HCT116 (cell line): Measurements from ENCODE around the gene SDC1. TPM values are rescaled to one million over a fixed set of nuclear protein-coding genes. Genes with fewer than 3 reads are reported as not detected.

ENCODE experiments used
- ATAC-seq: fragments of 200-7000 bp; cut with Tn5 transposase; 2 replicates; pipeline ENCODE4 v1.9.1; 2020; ENCODE audit warnings: mild to moderate bottlenecking, moderate library complexity
- BruUV-seq: library from RNA; stranded (reverse); fragments of 400-500 nt; replicated peaks from 2 replicates; lab custom pipeline; 2021; lab: Mats Ljungman, UMichigan
- CTCF ChIA-PET: fragments of 300-600 bp; sonication (Branson Sonifier 250); formaldehyde crosslinking; loops from one replicate; lab custom pipeline; 2021; ENCODE audit warnings: antibody characterized with exemption; lab: Charles Lee
- POLR2A ChIA-PET: fragments of 300-600, 350-600 bp; sonication (Branson Sonifier 250); formaldehyde crosslinking; loops from one replicate; lab custom pipeline; 2021; ENCODE audit warnings: antibody characterized with exemption; lab: Charles Lee
- RAD21 ChIA-PET, 2 experiments: fragments of 300-600 bp; sonication (Branson Sonifier 250); formaldehyde crosslinking; loops; one replicate each; lab custom pipeline; 2023; ENCODE audit warnings: low total read pairs in 2 of 2; ENCODE audit not compliant: uncharacterized antibody in 2 of 2, unreplicated experiment in 2 of 2, low non-redundant PET in 1 of 2; lab: Charles Lee
- DNase-seq: peaks from one replicate; pipeline ENCODE4 v3.0.0-alpha.2; 2010; ENCODE audit warnings: low read depth, low spot score
- H2AFZ ChIP-seq: fragments of 200-600 bp; shearing (Covaris generic), sonication (generic); 2 replicates; pipeline ENCODE4 v1.6.1; 2017; ENCODE audit warnings: low read depth, mixed run types, mixed read lengths, antibody characterized with exemption, low read length; ENCODE audit not compliant: poor library complexity, severe bottlenecking
- H3K27ac ChIP-seq: 2 replicates; pipeline ENCODE4 v1.5.1; 2012; ENCODE audit warnings: low read depth, low read length
- H3K27me3 ChIP-seq: fragments of 200-600 bp; sonication (generic); 2 replicates; pipeline ENCODE4 v1.6.1; 2016; ENCODE audit warnings: mixed run types, low read length, mixed read lengths; ENCODE audit not compliant: insufficient read depth
- H3K36me3 ChIP-seq, 2 experiments: fragments of 200-500 bp in 1 of 2; fragments of 200-600 bp in 1 of 2; sonication (Bioruptor generic) in 1 of 2; sonication (generic) in 1 of 2; 2 replicates each; pipeline versions ENCODE4 v1.5.1 to v1.6.1; 2014 to 2016; ENCODE audit warnings: low read length in 2 of 2, inconsistent platforms in 1 of 2, mixed read lengths in 1 of 2, mixed run types in 1 of 2; ENCODE audit not compliant: insufficient read depth in 2 of 2, control insufficient read depth in 1 of 2
- H3K4me1 ChIP-seq, 2 experiments: fragments of 200-600 bp in 1 of 2; sonication (generic) in 1 of 2; 2 replicates each; pipeline versions ENCODE4 v1.5.1 to v1.6.1; 2012 to 2017; ENCODE audit warnings: low read length in 2 of 2, inconsistent platforms in 1 of 2, mild to moderate bottlenecking in 1 of 2, mixed read lengths in 1 of 2, mixed run types in 1 of 2, moderate library complexity in 1 of 2; ENCODE audit not compliant: insufficient read depth in 2 of 2, control insufficient read depth in 1 of 2
- H3K4me2 ChIP-seq: fragments of 200-600 bp; sonication (generic); 2 replicates; pipeline ENCODE4 v1.6.1; 2017; ENCODE audit warnings: mixed run types, low read length, mixed read lengths
- H3K4me3 ChIP-seq, 2 experiments: fragments of 200-600 bp in 1 of 2; sonication (generic) in 1 of 2; replicated peaks in 1 of 2; 2 replicates each; pipeline ENCODE4 v1.5.1; 2011 to 2016; ENCODE audit warnings: low read length in 2 of 2, control low read depth in 1 of 2, low read depth in 1 of 2, mild to moderate bottlenecking in 1 of 2, mixed read lengths in 1 of 2, mixed run types in 1 of 2
- H3K79me2 ChIP-seq: fragments of 200-600 bp; sonication (generic); 2 replicates; pipeline ENCODE4 v1.6.1; 2017; ENCODE audit warnings: mild to moderate bottlenecking, mixed run types, low read length, moderate library complexity, mixed read lengths; ENCODE audit not compliant: insufficient read depth
- H3K9ac ChIP-seq: fragments of 200-600 bp; sonication (generic); 2 replicates; pipeline ENCODE4 v1.6.1; 2016; ENCODE audit warnings: low read length, mixed read lengths
- H3K9me2 ChIP-seq: fragments of 200-600 bp; sonication (generic), shearing (Covaris generic); 2 replicates; pipeline ENCODE4 v1.6.1; 2017; ENCODE audit warnings: mixed run types, mild to moderate bottlenecking, moderate library complexity; ENCODE audit not compliant: insufficient read depth
- H3K9me3 ChIP-seq, 2 experiments: fragments of 200-500 bp in 1 of 2; fragments of 200-600 bp in 1 of 2; sonication (Bioruptor generic) in 1 of 2; sonication (generic) in 1 of 2; 2 replicates each; pipeline ENCODE4 v1.6.1; 2014 to 2017; ENCODE audit warnings: low read length in 2 of 2, mixed read lengths in 2 of 2, inconsistent platforms in 1 of 2, low read depth in 1 of 2, mild to moderate bottlenecking in 1 of 2, mixed run types in 1 of 2, moderate library complexity in 1 of 2; ENCODE audit not compliant: control insufficient read depth in 1 of 2, insufficient read depth in 1 of 2
- H4K20me1 ChIP-seq: fragments of 200-600 bp; sonication (generic), shearing (Covaris generic); 2 replicates; pipeline ENCODE4 v1.6.1; 2017; ENCODE audit warnings: mixed run types, mild to moderate bottlenecking, moderate library complexity; ENCODE audit not compliant: insufficient read depth
- CBX3 ChIP-seq: IDR thresholded peaks from 2 replicates; pipeline ENCODE4 v1.6.1; 2012; ENCODE audit warnings: low read depth
- CEBPB ChIP-seq: IDR thresholded peaks from 2 replicates; pipeline ENCODE4 v1.6.1; 2012; ENCODE audit warnings: low read depth
- EGR1 ChIP-seq: IDR thresholded peaks from 2 replicates; pipeline ENCODE4 v1.6.1; 2012; ENCODE audit warnings: low read depth
- EZH2 ChIP-seq: fragments of 200-600 bp; sonication (generic); IDR thresholded peaks from 2 replicates; pipeline ENCODE4 v1.6.1; 2017; ENCODE audit warnings: antibody characterized with exemption, mixed run types
- EZH2phosphoT487 ChIP-seq: fragments of 200-600 bp; IDR thresholded peaks from 2 replicates; pipeline ENCODE4 v1.6.1; 2018; ENCODE audit warnings: antibody characterized with exemption, borderline replicate concordance
- FOSL1 ChIP-seq: IDR thresholded peaks from 2 replicates; pipeline ENCODE4 v1.6.1; 2012; ENCODE audit warnings: low read depth
- JUND ChIP-seq: IDR thresholded peaks from 2 replicates; pipeline ENCODE4 v1.6.1; 2012
- POLR2A ChIP-seq: IDR thresholded peaks from 2 replicates; pipeline ENCODE4 v1.7.0; 2011; ENCODE audit warnings: borderline replicate concordance; ENCODE audit not compliant: insufficient read depth, insufficient read length; ENCODE audit errors: extremely low read depth
- POLR2AphosphoS5 ChIP-seq: IDR thresholded peaks from 2 replicates; pipeline ENCODE4 v1.6.1; 2011; ENCODE audit warnings: mild to moderate bottlenecking, low read depth, low read length, moderate library complexity
- SIN3A ChIP-seq: IDR thresholded peaks from 2 replicates; pipeline ENCODE4 v1.6.1; 2012; ENCODE audit warnings: low read depth
- SP1 ChIP-seq: IDR thresholded peaks from 2 replicates; pipeline ENCODE4 v1.6.1; 2012; ENCODE audit warnings: low read depth
- SRF ChIP-seq: IDR thresholded peaks from 2 replicates; pipeline ENCODE4 v1.6.1; 2012; ENCODE audit warnings: low read depth
- TCF7L2 ChIP-seq: IDR thresholded peaks from 2 replicates; pipeline ENCODE4 v1.7.0; 2011; ENCODE audit warnings: borderline replicate concordance, inconsistent platforms; ENCODE audit not compliant: insufficient read depth, insufficient read length; ENCODE audit errors: extremely low read depth
- YY1 ChIP-seq: IDR thresholded peaks from 2 replicates; pipeline ENCODE4 v1.6.1; 2011; ENCODE audit warnings: low read length, low read depth, moderate library complexity, mild to moderate bottlenecking; ENCODE audit not compliant: insufficient replicate concordance; ENCODE audit errors: extremely low read depth
- ZFX ChIP-seq: fragments of 450-650 bp; IDR thresholded peaks from 2 replicates; pipeline ENCODE4 v1.6.1; 2017
- ZNF274 ChIP-seq: fragments of 200-500 bp; sonication (Bioruptor generic); IDR thresholded peaks from 2 replicates; pipeline ENCODE4 v1.6.1; 2014; ENCODE audit warnings: mild to moderate bottlenecking, low read depth, low read length, inconsistent platforms
- intact Hi-C: fragments of 100-400 bp; cut with micrococcal nuclease; formaldehyde crosslinking; loops from 2 replicates; pipeline ENCODE4 v1.10.0; 2022
- total RNA-seq: library from RNA; stranded (reverse); gene quantifications from one replicate; pipeline ENCODE4 v1.2.1, GENCODE V29; 2021; ENCODE audit not compliant: unreplicated experiment
- TF ChIP-seq, protein P1 (sequence below): IDR thresholded peaks from 2 replicates; pipeline ENCODE4 v1.6.1; 2012; ENCODE audit warnings: low read depth
- TF ChIP-seq, protein P2 (sequence below): IDR thresholded peaks from 2 replicates; pipeline ENCODE4 v1.6.1; 2011; ENCODE audit warnings: mild to moderate bottlenecking, low read length, moderate library complexity; ENCODE audit not compliant: insufficient replicate concordance; ENCODE audit errors: extremely low read depth
- TF ChIP-seq, protein P3 (sequence below): IDR thresholded peaks from 2 replicates; pipeline ENCODE4 v1.6.1; 2012

Gene SDC1
- total RNA-seq, 1 experiment from 2014 or later = 32.0 TPM

DNA sequence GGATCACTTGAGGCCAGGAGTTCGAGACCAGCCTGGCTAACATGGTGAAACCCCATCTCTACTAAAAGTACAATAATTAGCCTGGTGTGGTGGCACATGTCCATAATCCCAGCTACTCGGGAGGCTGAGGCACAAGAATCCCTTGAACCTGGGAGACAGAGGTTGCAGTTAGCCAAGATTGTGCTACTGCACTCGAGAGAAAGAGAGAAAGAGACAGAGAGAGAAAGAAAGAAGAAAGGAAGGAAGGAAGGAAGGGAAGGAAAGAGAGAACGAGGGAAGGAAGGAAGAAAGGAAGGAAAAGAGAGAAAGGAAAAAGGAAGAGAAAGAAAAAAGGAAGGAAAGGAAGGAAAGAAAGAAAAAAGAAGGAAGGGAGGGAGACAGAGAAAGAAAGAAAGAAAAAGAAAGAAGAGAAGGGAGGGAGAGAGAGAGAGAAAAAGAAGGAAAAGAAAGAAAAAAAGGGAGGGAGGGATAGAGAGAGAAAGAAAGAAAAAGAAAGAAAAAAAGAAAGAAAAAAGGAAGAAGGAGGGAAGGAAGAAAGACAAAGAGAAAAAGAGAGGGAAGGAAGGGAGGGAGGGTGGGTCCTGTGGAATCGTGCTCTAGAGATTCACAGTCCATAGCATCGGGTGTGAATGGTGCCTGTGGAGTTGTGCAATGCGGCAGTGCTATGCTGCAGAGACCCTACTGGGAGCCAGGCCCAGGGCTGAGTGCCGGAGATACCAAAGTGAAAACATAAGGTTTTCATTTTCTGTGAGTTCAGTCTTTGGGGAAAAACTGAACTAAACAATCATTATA lies 4.6 kb upstream of the SDC1 start:
- H3K4me3 ChIP-seq = no peak overlapping the region
- no peak overlapping the region for H3K27ac ChIP-seq
- TF ChIP-seq CBX3 (no peak), ZFX (no peak), EZH2phosphoT487 (no peak), CEBPB (no peak), EGR1 (no peak), POLR2A (no peak), JUND (no peak), TCF7L2 (no peak), SRF (no peak), SP1 (no peak), SIN3A (no peak), YY1 (no peak), POLR2AphosphoS5 (no peak), EZH2 (no peak), FOSL1 (no peak), ZNF274 (no peak)
- TF ChIP-seq, protein P1, sequence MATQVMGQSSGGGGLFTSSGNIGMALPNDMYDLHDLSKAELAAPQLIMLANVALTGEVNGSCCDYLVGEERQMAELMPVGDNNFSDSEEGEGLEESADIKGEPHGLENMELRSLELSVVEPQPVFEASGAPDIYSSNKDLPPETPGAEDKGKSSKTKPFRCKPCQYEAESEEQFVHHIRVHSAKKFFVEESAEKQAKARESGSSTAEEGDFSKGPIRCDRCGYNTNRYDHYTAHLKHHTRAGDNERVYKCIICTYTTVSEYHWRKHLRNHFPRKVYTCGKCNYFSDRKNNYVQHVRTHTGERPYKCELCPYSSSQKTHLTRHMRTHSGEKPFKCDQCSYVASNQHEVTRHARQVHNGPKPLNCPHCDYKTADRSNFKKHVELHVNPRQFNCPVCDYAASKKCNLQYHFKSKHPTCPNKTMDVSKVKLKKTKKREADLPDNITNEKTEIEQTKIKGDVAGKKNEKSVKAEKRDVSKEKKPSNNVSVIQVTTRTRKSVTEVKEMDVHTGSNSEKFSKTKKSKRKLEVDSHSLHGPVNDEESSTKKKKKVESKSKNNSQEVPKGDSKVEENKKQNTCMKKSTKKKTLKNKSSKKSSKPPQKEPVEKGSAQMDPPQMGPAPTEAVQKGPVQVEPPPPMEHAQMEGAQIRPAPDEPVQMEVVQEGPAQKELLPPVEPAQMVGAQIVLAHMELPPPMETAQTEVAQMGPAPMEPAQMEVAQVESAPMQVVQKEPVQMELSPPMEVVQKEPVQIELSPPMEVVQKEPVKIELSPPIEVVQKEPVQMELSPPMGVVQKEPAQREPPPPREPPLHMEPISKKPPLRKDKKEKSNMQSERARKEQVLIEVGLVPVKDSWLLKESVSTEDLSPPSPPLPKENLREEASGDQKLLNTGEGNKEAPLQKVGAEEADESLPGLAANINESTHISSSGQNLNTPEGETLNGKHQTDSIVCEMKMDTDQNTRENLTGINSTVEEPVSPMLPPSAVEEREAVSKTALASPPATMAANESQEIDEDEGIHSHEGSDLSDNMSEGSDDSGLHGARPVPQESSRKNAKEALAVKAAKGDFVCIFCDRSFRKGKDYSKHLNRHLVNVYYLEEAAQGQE = no peak
- TF ChIP-seq, protein P2, sequence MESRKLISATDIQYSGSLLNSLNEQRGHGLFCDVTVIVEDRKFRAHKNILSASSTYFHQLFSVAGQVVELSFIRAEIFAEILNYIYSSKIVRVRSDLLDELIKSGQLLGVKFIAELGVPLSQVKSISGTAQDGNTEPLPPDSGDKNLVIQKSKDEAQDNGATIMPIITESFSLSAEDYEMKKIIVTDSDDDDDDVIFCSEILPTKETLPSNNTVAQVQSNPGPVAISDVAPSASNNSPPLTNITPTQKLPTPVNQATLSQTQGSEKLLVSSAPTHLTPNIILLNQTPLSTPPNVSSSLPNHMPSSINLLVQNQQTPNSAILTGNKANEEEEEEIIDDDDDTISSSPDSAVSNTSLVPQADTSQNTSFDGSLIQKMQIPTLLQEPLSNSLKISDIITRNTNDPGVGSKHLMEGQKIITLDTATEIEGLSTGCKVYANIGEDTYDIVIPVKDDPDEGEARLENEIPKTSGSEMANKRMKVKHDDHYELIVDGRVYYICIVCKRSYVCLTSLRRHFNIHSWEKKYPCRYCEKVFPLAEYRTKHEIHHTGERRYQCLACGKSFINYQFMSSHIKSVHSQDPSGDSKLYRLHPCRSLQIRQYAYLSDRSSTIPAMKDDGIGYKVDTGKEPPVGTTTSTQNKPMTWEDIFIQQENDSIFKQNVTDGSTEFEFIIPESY = no peak
- TF ChIP-seq, protein P3, sequence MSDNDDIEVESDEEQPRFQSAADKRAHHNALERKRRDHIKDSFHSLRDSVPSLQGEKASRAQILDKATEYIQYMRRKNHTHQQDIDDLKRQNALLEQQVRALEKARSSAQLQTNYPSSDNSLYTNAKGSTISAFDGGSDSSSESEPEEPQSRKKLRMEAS = no peak
- DNase-seq = no peak
- no peak overlapping the region for H3K4me2 ChIP-seq
- POLR2A ChIA-PET = no interaction called here
- H3K9me3 ChIP-seq = no peaks in the 10 kb centered on the region
- RAD21 ChIA-PET = no interaction called here
- H3K79me2 ChIP-seq = no peaks in the 10 kb centered on the region
- CTCF ChIA-PET = no interaction called here
- no peak overlapping the region for H3K9ac ChIP-seq
- H3K27me3 ChIP-seq = no peaks in the 10 kb centered on the region
- H2AFZ ChIP-seq = no peak overlapping the region
- H3K4me1 ChIP-seq = peaks cover 25 to 46% of the 10 kb centered on the region in 2 experiments
- no peaks in the 10 kb centered on the region for H4K20me1 ChIP-seq
- intact Hi-C loops = loop anchor here (5.0 kb wide), 2 partner anchors 63 to 102 kb away; no protein-coding TSS in a partner anchor
- no peak for ATAC-seq
- no peaks in the 10 kb centered on the region for H3K9me2 ChIP-seq
- no peaks in the 10 kb centered on the region for H3K36me3 ChIP-seq
- no TSS peak for BruUV-seq
